Panc1 (cell line): ENCODE measurements around the gene GRIK3. TPM values are rescaled to one million over a fixed set of nuclear protein-coding genes. Genes with fewer than 3 reads are reported as not detected.

ENCODE experiments used
- ATAC-seq: fragments of 200-7000 bp; cut with Tn5 transposase; 2 replicates; pipeline ENCODE4 v1.9.1; 2020; ENCODE audit warnings: mild to moderate bottlenecking, moderate library complexity
- BruUV-seq: library from RNA; stranded (reverse); fragments of 400-500 nt; replicated peaks from 2 replicates; lab custom pipeline; 2021; lab: Mats Ljungman, UMichigan
- CTCF ChIA-PET: fragments of 300-600 bp; sonication (Branson Sonifier 250); formaldehyde crosslinking; loops from one replicate; lab custom pipeline; 2022; ENCODE audit warnings: antibody characterized with exemption; lab: Charles Lee
- POLR2A ChIA-PET: fragments of 300-600 bp; sonication (Branson Sonifier 250); formaldehyde crosslinking; loops from one replicate; lab custom pipeline; 2022; ENCODE audit warnings: antibody characterized with exemption; lab: Charles Lee
- DNase-seq: peaks from one replicate; pipeline ENCODE4 v3.0.0-alpha.2; 2010; ENCODE audit warnings: low read depth, low spot score
- H3K27ac ChIP-seq: 2 replicates; pipeline ENCODE4 v1.5.1; 2011; ENCODE audit warnings: mild to moderate bottlenecking, low read length, inconsistent platforms
- H3K27me3 ChIP-seq: fragments of 200-500 bp; sonication (Bioruptor generic); 2 replicates; pipeline ENCODE4 v1.6.0; 2014; ENCODE audit warnings: low read length, inconsistent platforms; ENCODE audit not compliant: control insufficient read depth, insufficient read depth
- H3K36me3 ChIP-seq: fragments of 200-500 bp; sonication (Bioruptor generic); 2 replicates; pipeline ENCODE4 v1.5.1; 2014; ENCODE audit warnings: inconsistent platforms, mild to moderate bottlenecking, low read length, moderate library complexity; ENCODE audit not compliant: control insufficient read depth, insufficient read depth
- H3K4me1 ChIP-seq: 2 replicates; pipeline ENCODE4 v1.5.1; 2011; ENCODE audit warnings: inconsistent platforms, mild to moderate bottlenecking, low read length, moderate library complexity; ENCODE audit not compliant: control insufficient read depth, insufficient read depth
- H3K4me3 ChIP-seq, 2 experiments: 2 replicates each; pipeline ENCODE4 v1.5.1; 2011 to 2012; ENCODE audit warnings: low read depth in 2 of 2, low read length in 2 of 2, mild to moderate bottlenecking in 2 of 2, inconsistent platforms in 1 of 2, moderate library complexity in 1 of 2
- H3K9me3 ChIP-seq: fragments of 200-500 bp; sonication (Bioruptor generic); 2 replicates; pipeline ENCODE4 v1.5.1; 2014; ENCODE audit warnings: low read depth, mild to moderate bottlenecking, inconsistent platforms, low read length, moderate library complexity; ENCODE audit not compliant: control insufficient read depth, insufficient read depth
- POLR2AphosphoS5 ChIP-seq: IDR thresholded peaks from 2 replicates; pipeline ENCODE4 v1.6.1; 2012; ENCODE audit warnings: mild to moderate bottlenecking, low read depth, low read length, moderate library complexity
- SIN3A ChIP-seq: IDR thresholded peaks from 2 replicates; pipeline ENCODE4 v1.6.1; 2012; ENCODE audit warnings: low read depth, mild to moderate bottlenecking, low read length, moderate library complexity, borderline replicate concordance; ENCODE audit not compliant: insufficient read depth
- TCF7L2 ChIP-seq: IDR thresholded peaks from 2 replicates; pipeline ENCODE4 v1.6.1; 2011; ENCODE audit warnings: mild to moderate bottlenecking, low read depth, low read length, inconsistent platforms
- in situ Hi-C: cut with HindIII; loops from 2 replicates; pipeline ENCODE4 v1.10.0; 2016; ENCODE audit warnings: low sequenced_read_pairs, low pct_unique_long_range_greater_than_20kb
- intact Hi-C: fragments of 100-400 bp; cut with micrococcal nuclease; formaldehyde crosslinking; loops from one replicate; pipeline ENCODE4 v1.10.0; 2022; ENCODE audit not compliant: unreplicated experiment
- total RNA-seq: library from RNA; stranded (reverse); gene quantifications from one replicate; pipeline ENCODE4 v1.2.1, GENCODE V29; 2021; ENCODE audit not compliant: unreplicated experiment
- TF ChIP-seq, protein P1 (sequence below), 2 experiments: IDR thresholded peaks; 2 replicates each; pipeline ENCODE4 v1.6.1; 2011 to 2012; ENCODE audit warnings: low read depth in 2 of 2, control low read depth in 1 of 2, low read length in 1 of 2, mild to moderate bottlenecking in 1 of 2, moderate library complexity in 1 of 2; ENCODE audit not compliant: insufficient read depth in 1 of 2
- TF ChIP-seq, protein P2 (sequence below): fragments of 450-650 bp; IDR thresholded peaks from 2 replicates; pipeline ENCODE4 v1.5.1; 2017; ENCODE audit warnings: mild to moderate bottlenecking

GRIK3 gene
- total RNA-seq, 1 experiment from 2014 or later: not detected

- POLR2A ChIA-PET: no interaction called here
- CTCF ChIA-PET: interaction anchor here (0.7 kb wide), 1 partner anchor 56 kb away, joined by 5 read pairs; no protein-coding TSS in a partner anchor
- Histone ChIP-seq H3K36me3 (no peaks in the 10 kb centered on the region), H3K27me3 (peaks cover 6% of the 10 kb centered on the region; the same call in 1 of the 2 replicates), H3K4me1 (no peaks in the 10 kb centered on the region), H3K4me3 (no peak overlapping the region), H3K27ac (no peak overlapping the region), H3K9me3 (no peaks in the 10 kb centered on the region)
- ATAC-seq: no peak
- DNase-seq: no peak
- intact Hi-C loops (no loop called here), in situ Hi-C loops (no loop called here)
- no TSS peak for BruUV-seq
- no peak for TF ChIP-seq TCF7L2
- TF ChIP-seq, protein P1, sequence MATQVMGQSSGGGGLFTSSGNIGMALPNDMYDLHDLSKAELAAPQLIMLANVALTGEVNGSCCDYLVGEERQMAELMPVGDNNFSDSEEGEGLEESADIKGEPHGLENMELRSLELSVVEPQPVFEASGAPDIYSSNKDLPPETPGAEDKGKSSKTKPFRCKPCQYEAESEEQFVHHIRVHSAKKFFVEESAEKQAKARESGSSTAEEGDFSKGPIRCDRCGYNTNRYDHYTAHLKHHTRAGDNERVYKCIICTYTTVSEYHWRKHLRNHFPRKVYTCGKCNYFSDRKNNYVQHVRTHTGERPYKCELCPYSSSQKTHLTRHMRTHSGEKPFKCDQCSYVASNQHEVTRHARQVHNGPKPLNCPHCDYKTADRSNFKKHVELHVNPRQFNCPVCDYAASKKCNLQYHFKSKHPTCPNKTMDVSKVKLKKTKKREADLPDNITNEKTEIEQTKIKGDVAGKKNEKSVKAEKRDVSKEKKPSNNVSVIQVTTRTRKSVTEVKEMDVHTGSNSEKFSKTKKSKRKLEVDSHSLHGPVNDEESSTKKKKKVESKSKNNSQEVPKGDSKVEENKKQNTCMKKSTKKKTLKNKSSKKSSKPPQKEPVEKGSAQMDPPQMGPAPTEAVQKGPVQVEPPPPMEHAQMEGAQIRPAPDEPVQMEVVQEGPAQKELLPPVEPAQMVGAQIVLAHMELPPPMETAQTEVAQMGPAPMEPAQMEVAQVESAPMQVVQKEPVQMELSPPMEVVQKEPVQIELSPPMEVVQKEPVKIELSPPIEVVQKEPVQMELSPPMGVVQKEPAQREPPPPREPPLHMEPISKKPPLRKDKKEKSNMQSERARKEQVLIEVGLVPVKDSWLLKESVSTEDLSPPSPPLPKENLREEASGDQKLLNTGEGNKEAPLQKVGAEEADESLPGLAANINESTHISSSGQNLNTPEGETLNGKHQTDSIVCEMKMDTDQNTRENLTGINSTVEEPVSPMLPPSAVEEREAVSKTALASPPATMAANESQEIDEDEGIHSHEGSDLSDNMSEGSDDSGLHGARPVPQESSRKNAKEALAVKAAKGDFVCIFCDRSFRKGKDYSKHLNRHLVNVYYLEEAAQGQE (IDR thresholded peaks at IDR 0.05; ENCODE audit: insufficient read depth in 1 of 2, low read depth in 2 of 2, low read length in 1 of 2): no peak
- TF ChIP-seq SIN3A: no peak
These were observed 12.8 kb downstream of the GRIK3 start for GRCh38 chr1:37021502-37021901.

DNA sequence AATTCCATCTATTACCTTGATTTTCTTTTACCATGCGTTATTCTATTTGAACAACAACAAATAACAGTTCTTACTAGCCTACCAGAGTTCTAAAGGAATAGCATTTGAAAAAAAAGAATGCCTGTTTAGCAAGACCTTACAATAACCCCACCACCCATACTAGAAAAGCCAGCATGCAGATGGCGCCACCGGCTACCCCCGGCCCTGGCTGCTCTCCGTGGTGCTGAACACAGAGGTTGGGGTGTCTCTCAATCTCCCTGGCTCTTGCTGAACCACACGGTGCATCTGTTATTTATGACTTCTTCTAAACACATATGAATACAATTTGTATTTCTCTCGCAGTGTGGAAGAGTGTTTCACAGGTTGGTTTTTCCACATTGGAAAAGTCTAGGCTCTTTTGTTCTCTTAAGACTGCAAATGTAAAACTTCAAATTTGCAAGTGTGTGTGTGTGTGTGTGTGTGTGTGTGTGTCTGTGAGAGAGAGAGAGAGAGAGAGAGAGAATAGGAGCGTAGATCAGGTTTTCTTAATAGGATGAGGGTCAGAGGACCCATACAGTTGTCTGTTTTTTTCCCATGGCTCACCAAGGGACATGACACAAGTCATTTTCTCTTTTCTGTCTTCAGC is 13.6 kb downstream of the GRIK3 start:
- no peak overlapping the region for H3K27ac ChIP-seq
- DNase-seq (no peak), ATAC-seq (no peak)
- intact Hi-C loops (no loop called here), in situ Hi-C loops (no loop called here)
- H3K36me3 ChIP-seq: no peaks in the 10 kb centered on the region
- H3K4me3 ChIP-seq: no peak overlapping the region
- TF ChIP-seq, protein P1 (IDR thresholded peaks at IDR 0.05; ENCODE audit: insufficient read depth in 1 of 2, low read depth in 2 of 2, low read length in 1 of 2): peak; percentile 89 to 92
- TF ChIP-seq TCF7L2: no peak
- peaks cover 4% of the 10 kb centered on the region; the same call in 1 of the 2 replicates for H3K27me3 ChIP-seq
- no peaks in the 10 kb centered on the region for H3K9me3 ChIP-seq
- POLR2A ChIA-PET: no interaction called here
- no TSS peak for BruUV-seq
- CTCF ChIA-PET: no interaction called here
- H3K4me1 ChIP-seq: no peaks in the 10 kb centered on the region

- TF ChIP-seq, protein P1 (IDR thresholded peaks at IDR 0.05; ENCODE audit: insufficient read depth in 1 of 2, low read depth in 2 of 2, low read length in 1 of 2): no peak
- TF ChIP-seq, protein P2, sequence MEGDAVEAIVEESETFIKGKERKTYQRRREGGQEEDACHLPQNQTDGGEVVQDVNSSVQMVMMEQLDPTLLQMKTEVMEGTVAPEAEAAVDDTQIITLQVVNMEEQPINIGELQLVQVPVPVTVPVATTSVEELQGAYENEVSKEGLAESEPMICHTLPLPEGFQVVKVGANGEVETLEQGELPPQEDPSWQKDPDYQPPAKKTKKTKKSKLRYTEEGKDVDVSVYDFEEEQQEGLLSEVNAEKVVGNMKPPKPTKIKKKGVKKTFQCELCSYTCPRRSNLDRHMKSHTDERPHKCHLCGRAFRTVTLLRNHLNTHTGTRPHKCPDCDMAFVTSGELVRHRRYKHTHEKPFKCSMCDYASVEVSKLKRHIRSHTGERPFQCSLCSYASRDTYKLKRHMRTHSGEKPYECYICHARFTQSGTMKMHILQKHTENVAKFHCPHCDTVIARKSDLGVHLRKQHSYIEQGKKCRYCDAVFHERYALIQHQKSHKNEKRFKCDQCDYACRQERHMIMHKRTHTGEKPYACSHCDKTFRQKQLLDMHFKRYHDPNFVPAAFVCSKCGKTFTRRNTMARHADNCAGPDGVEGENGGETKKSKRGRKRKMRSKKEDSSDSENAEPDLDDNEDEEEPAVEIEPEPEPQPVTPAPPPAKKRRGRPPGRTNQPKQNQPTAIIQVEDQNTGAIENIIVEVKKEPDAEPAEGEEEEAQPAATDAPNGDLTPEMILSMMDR: no peak
- TF ChIP-seq SIN3A (no peak), TCF7L2 (no peak), POLR2AphosphoS5 (no peak)
- Histone ChIP-seq H3K9me3 (no peaks in the 10 kb centered on the region), H3K4me3 (no peak overlapping the region), H3K27me3 (peaks cover 4% of the 10 kb centered on the region; the same call in 1 of the 2 replicates), H3K27ac (no peak overlapping the region), H3K4me1 (no peaks in the 10 kb centered on the region), H3K36me3 (no peaks in the 10 kb centered on the region)
- no peak for DNase-seq
- in situ Hi-C loops (no loop called here), intact Hi-C loops (no loop called here)
- ATAC-seq: no peak
- CTCF ChIA-PET: no interaction called here
- POLR2A ChIA-PET: no interaction called here
- BruUV-seq: no TSS peak
These were observed 15.8 kb downstream of the GRIK3 start for GRCh38 chr1:37018510-37018909.
